Fibroblast of skin of left quadriceps (primary cell): ENCODE results near the gene PCBP3.
"Not testable (repeated sequence)": the region's sequence is repeated elsewhere in the genome, so short reads cannot be mapped to it uniquely, and the experiment has no call there.

ENCODE experiments used
- DNase-seq, 2 experiments: peaks; one replicate each; pipeline ENCODE4 v3.0.0-alpha.2; 2013; ENCODE audit warnings: low read depth in 2 of 2

The PCBP3 gene

DNA sequence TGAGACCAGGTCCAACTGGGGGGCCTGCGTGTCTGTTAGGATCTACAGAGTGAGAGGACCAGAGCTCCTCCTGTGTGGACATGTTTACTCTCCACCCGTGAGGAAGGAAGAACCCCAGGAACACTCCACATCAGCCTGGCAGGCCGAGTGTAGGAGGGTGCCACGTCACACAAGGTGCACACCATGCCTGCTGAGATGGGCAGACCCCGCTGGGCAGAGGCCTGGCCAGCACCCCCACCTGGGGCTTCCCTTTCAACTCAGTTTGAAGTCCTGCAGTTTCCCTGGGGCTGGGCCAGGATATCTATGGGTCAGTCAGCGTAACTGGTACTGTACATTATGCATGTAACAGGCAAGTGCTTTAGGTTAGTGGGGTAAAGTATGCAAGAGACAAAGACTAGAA, 30.1 kb upstream of the PCBP3 start:
- DNase-seq, result no peak

DNA sequence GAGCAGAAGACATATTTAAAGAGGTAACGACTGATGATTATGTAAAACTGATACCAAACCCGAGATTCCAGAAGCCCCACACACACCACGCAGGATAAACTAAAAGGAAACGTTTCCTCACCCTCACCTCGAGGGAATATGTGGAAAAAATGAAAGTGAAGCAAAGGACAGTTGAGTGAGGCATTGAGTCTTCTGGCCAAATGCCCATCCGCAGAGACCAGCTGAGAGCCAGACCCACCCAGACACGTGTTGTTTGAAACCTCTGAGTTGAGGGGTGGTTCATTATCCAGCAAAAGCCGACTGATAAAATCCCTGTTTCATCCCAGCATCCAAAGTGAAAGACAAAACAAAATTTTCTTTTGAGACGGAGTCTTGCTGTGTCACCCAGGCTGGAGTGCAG, 29.6 kb upstream of the PCBP3 start:
- no peak for DNase-seq

DNA sequence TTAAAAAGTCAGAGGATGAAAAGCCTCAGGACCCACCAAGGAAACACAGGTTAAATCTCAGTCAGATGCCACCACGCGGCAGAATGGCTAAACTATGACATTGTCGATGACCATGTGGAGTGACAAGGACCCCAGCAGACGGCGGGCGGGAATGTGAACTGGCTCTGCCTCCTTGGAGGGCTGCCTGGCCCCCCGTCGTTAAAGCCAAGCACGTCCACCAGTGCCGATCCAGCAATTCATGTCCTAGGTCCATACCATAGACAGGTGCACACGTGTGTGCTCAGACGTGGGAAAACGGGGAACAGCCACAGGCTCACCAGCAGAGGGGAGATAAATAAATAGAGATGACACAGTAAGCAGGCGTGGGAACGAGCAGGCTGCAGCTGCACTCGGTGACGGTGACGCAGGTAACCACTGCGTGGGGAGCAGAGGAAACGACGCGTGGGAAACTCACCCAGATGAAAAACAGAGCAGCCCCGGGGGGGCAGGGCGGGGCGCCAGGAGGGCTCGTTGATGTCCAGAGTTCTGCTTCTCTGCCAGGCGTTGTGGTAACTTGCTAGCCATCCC, 28.3 kb upstream of the PCBP3 start:
- DNase-seq, result no peak

DNA sequence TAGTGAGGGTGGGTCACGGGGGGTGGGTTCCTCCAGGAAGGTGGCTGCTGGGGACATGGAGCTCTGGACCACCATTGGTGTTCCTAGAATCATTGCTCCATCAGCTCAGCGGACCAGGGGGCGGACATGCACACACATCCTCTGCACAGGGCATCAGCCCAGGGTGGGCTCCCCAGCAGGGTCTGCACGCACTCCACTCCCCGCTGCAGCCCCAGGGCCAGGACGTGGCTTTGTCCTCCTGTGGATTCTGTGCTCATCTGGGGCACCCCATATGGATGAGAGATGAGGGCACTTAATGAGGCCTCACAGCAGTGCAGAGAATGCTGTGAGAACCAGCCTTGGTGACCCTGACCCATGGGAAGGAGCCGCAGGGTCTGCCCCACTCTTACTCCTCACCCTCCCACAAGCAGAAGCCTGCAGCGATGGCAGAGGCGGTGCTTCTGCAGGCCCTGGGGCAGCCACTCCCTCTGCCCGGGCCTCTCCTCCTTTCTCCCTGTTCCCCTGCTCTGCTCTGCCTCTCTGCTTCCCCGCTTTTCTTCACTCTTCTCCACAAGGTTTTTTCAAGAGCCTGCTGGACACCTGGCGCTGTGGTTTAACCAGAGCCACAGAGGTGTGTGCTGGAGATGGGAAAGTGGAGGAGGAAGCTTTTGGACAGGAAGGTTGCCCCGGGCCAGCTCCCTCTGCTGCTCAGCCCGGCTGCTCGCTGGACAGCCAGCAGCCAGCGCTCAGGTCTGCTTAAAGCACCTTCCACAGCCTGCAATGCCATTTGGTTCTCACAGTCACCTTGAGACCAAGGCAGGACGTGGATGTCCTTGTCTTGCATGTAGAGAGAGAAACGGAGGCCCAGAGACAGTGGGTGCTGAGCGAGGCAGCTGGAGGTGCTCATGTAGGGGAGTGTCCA, 26.3 kb upstream of the PCBP3 start:
- no peak for DNase-seq

DNA sequence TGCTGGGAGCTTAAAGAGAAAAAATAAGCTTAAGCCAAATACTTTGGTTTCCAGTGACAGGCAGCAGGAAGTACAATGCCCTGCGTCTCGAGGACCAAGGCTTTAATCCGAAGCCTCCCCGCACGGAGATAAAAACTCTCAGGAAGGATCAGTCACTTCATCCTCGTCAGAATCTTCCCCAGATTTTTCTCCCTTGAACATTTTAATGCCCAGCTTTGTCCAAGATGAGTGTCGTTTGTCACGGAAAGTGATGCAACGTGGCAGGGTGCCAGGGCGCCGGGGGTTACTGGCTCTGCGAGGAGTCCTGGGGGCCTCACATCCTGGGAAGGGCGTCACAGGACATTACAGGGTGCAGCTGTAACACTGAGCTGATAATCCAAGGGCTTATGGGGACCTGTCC, 25.2 kb upstream of the PCBP3 start:
- no peak for DNase-seq

DNA sequence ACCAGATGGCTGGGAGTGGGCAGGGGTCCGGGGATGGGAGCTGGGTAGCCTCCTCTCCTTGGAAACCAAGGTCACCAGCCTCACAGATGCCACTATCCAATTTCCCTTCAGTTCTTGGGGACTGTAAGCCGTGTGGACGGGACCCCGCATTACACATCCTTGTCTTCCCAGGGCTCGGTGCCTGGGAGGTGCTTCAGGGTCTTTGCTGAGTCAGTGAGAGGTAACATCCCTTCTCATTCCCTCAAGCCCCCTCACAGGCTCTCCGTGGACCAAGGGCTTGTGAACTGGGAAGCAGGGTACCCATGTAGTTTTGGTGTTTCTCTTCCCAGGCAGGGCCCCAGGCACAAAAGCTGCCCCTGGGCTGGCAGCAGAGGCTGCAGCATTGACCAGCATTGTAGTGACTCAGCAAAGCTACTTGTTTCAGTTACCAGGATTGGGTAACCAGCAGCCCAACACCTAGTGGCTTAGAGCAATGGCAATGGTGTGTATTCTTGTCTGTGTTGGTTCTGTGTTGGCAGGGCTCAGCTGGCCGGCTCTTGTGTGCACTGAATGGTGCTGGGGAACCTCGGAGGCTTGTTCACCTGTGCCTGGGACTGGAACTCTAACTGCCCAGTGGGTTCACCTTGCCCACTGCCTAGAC, 24.6 kb upstream of the PCBP3 start:
- DNase-seq, result no peak

DNA sequence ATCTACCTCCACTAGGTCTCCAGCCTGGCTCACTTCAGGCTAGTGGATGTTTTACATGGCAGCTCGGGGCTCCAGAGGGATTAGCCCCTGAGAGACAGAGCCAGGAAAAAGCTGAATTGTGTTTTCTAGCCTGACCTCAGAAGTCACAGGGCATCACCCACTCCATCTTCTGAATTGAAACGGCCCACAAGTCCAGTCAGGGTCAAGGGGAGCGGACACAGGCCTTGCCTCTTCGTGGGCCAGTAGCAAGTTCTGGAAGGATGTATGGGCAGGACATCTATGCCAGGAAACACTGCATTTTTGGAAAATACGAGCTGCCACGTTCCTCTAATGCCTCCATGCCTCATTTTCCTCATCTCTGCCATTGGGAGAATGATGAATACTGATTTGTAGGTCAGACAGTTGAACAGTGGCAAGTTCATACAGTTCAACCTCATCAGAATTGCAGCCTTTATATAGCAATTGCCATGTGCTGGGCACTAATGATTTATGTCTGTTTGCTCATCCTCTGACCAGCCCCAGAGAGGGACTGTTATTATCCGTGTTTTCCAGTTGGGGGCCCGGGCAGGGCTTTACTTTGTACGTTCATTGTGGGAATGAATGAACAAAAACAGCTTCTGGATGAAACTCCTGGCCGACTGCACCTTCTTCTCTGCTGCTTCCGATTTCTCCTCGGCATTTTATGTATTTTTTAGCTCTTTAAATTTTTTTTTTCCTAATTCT, 23.2 kb upstream of the PCBP3 start:
- no peak for DNase-seq

DNA sequence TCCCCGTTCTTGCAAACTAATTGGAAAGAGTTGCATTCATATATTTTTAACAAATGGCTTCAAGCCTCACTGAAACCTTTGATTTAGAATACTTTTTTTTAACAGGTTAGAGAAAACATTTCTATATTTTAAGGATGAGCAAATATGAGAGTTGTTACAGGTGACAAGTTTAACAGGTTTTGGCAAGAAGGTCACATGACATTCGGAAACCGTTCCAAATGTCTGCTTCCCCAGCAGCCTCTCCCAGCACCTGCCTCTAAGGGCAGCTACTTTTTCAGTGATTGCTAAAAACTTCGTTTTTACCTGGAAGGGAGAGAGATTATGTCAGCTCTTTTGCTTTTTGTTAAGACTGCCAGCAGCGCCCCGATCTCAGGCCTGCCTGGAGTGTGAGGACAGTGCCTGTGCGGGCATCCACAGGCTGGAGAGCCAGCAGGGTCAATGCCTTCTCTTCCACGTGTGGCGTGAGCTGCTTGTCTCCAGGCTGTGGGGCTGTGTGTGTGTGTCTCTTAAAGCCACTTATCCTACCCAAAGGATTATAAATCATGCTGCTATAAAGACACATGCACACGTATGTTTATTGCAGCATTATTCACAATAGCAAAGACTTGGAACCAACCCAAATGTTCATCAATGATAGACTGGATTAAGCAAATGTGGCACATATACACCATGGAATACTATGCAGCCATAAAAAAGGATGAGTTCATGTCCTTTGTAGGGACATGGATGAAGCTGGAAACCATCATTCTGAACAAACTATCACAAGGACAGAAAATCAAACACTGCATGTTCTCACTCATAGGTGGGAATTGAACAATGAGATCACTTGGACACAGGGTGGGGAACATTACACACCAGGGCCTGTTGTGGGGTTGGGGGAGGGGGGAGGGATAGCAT, 21.8 kb upstream of the PCBP3 start:
- not testable (repeated sequence) for DNase-seq

DNA sequence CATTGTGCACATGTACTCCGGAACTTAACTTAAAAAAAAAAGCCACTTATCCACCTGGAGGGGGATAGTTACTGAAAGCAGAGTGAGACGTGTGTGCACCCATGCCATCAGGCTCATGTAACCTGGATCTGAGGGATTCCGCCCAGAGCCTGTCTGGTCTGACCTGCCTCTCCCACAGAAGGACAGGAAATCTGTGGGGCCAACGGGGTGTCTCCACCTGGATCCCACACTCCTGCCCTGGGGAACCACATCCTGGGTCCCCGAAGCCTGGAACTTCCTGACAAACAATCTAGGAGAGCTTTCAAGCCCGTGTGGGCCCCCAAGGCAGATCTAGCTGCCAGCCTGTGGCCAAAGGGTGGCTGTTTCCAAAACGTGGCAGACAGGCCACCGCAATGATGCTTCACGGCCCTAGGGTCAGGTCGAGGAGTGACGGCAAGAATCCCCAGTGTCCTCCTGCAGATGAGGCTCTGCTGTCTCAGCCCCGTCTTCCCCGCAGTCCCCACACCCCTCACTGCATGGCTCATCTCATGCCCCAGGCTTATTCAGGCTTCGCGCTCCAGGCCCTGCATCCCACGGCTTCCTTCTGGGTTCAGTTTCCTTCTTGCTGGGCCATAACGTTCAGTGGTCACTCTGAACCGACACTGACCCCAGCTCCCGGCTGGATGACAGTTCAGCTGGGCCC, 21.0 kb upstream of the PCBP3 start:
- DNase-seq, result no peak

DNA sequence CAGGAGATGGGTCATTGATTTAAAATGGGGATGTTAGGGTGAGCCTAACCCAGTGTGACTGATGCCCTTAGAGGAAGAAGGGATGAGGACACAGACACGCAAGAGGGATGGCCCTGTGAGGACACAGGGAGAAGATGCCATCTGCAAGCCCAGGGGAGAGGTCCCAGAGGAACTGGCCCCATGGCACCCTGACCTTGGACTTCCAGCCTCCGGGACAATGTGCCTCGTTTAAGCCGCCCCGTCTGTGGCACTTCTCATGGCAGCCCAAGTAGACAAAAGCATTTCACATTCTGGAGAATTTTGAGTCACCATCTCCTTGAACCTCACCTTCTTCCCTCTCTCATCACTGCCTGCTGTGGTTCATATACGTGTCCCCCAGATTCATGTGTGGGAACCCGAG, 20.1 kb upstream of the PCBP3 start:
- DNase-seq, result no peak

DNA sequence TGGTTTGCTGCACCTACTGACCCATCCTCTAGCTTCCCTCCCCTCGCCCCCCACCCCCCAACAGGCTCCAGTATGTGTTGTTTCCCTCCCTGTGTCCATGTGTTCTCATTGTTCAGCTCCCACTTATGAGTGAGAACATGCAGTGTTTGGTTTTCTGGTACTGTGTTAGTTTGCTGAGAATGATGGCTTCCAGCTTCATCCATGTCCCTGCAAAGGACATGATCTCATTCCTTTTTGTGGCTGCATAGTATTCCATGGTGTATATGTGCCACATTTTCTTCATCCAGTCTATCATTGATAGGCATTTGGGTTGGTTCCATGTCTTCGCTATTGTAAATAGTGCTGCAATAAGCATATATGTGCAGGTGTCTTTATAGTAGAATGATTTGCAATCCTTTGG, 17.4 kb upstream of the PCBP3 start:
- DNase-seq, result not testable (repeated sequence)

DNA sequence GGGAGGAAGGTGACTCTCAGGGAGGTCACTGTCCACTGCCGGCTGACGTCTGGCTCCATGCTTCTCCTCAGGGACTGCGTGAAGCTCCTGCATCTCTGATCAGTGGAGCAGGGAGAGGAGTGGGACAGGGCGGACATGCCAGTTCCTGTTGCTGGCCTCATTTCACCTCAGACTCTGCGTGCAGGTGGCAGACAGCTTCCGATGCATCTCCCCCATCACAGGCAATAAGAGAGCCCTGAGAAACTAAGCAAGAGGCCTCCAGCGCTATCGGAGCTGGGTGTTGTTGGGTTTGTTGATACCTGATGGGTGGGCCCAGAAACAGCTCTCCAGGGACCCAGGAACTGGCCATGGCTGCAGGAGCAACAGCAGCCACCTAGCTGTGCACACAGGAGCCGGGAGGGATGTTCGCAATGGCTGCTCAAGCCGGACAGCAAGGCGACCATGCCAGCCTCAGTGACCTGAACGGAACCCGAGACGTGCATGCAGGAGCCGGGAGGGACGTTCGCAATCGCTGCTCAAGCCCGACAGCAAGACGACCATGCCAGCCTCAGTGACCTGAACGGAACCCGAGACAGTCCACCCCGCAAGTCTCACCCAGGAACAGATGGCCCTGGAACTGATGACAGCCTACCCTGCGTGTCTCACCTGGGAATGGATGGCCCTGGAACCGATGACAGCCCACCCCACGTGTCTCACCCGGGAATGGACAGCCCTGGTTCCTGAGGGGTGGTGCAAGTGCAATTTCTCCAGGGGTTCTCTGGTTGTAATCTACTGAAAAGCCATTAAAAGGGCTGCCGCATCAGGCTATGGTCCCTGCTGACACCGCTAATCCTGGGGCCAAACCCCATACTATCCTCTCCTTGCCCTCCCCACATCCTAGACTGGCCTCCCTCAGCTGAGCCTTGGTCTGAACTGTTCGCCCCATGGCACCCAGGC, 14.2 kb upstream of the PCBP3 start:
- no peak for DNase-seq

DNA sequence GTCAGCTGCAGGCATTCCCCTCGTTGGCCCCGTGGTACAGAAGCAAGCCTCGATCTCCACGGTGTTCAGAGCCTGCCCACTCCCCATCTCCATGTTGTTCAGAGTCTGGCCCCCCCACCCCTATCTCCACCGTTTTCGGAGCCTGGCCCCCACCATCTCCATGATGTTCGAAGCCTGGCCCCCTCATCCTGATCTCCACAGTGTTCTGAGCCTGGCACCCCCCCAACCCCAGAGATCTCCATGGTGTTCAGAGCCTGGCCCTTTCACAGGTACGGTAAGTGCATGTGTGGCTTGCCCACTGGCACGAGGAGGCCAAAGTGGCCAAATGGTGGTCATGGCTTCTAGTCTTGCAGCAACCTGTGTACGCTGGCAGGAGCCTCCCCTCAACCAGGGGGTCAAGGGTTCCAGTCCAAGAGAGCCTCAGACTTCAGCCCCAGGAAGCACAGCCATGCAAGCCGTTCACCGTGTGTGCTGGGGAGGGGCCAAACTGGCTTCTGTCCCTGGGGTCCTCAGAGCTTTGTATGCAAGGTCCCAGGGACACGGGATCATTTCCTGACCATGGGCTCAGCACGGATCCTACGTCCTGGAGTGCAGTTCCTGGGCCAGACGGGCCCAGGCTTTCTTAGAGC, 13.3 kb upstream of the PCBP3 start:
- no peak for DNase-seq

DNA sequence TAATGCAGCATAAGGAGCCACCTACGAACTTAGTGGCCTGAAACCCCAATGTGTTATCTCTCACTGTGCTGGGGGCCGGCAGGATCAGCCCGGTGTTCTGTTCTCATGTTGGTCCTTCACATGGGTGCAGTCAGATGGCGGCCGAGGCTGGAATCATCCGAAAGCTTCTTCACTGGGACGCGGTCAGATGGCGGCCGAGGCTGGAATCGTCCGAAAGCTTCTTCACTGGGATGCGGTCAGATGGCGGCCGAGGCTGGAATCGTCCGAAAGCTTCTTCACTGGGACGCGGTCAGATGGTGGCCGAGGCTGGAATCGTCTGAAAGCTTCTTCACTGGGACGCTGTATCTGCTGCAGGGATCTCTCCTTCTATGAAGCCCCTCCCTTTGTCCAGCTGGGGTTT, 12.6 kb upstream of the PCBP3 start:
- DNase-seq, result no peak

DNA sequence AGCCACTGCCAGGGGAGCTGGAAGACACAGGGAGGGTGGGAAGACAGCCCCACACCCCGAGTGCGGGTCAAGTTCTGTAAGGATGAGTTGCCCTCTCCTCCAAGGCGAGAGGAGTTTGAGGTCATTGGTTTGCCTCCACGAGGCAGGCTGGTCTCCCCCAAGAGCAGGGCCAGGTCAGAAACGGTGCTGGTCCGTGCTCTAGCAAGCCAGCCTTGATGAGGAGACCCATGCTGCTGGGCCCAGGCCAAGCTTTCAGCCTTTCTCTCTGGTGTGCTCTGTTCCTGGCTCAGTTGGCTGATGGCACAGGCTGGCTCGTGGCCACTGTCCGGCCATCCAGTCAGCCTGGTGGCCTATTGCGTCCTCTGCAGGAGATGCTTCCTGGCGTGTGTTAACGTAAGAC, 12.0 kb upstream of the PCBP3 start:
- DNase-seq, result no peak

DNA sequence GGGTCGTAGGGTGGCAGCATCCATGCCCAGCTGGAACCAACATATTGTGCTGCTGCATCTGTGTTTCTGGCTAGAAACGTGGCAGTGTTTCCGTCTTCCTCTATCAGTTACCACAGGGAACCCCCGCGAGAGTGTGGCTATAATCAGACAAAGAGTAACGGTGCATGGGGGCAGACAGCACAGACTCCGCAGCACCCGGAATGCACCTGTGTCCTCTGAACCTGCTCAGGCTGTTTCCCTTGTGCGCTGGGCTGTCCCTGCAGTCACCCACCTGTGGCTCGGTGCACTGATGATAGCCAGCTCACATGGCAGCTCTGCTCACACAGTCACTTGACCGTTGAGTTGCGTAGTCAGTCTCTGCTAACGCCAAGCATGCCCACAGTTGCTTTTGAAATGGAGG, 11.4 kb upstream of the PCBP3 start:
- no peak for DNase-seq

DNA sequence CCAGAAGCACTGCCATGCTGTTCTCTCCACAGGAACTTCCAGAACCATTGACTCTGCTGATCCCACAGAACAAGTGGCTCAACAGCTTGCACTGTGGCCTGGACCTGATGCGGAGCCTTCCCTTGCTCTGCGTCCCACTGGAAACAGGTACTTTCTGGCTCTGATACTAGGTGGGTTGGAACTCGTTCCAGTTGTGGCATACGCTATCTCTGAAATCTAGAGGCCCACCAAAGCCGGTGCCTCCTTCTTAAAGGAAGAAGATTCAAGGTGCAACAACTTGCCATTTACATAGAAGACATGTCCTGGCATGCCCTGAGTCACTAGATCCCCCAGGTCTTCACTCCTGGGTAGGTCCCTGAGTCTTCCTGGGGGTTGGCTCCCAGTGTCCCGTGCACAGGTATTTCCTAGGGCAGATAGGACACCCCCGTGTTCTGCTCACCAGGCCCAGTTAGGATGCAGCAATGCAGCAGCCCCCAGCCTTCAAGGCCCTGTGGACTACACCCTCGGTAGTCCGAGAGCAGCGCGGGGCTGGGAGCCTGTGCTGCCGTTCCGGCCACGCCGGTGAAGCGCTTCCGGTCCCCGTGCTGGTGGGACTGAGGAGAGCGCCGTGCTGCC, 10.8 kb upstream of the PCBP3 start:
- no peak for DNase-seq

DNA sequence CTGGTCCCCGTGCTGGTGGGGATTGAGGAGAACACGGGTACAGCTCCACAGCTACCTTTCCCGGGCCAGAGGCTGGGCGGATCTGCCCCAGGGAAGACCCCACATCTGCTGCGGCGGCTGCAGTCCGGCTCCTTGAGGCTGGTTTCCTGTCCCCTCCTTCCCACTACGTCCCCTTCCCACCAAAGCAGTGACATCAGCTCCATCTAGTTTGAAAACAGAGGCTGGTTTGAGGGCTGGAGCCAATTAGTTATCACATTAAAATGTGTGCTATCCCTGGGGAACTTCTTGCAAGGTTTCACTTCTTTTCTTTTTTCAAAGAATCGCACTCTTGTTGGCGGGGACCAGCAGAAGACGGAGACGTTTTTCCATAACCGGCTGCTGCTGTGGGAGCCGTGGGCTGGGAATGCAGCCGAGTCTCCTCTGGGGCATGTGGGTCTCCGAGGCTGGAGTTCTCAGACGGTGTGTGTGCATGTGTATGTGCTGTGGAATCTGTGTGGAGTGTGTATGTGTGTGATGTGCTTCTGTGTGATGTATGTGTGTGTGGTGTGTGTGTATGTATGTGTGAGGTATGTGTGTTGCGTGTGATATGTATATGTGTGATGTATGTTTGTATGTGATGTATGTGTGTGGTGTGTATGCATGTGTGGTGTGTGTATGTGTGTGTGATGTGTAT, 8.9 kb upstream of the PCBP3 start:
- no peak for DNase-seq
